HPDE6-E6E7 (cell line): ENCODE data around the gene GATB.
A peak's percentile ranks its signal among the peaks of the same experiment; 100 is the strongest.

Source experiments
- DNase-seq: peaks from one replicate; pipeline ENCODE4 v3.0.0; 2011; ENCODE audit warnings: missing footprints; ENCODE audit errors: extremely low spot score

The GATB gene

GRCh38 chr4:151675411-151675971, 85.3 kb downstream of the GATB start:
- no peak for DNase-seq

GRCh38 chr4:151674804-151675391, 85.9 kb downstream of the GATB start:
- peak; percentile 74 for DNase-seq

GRCh38 chr4:151673908-151674520, 86.8 kb downstream of the GATB start:
- DNase-seq, result no peak

- DNase-seq, result no peak
These were observed 87.8 kb downstream of the GATB start for GRCh38 chr4:151672996-151673395.

- no peak for DNase-seq
These were observed 89.2 kb downstream of the GATB start for GRCh38 chr4:151671541-151672059.

- no peak for DNase-seq
These were observed 90.0 kb downstream of the GATB start for GRCh38 chr4:151670843-151671242.

GRCh38 chr4:151669990-151670389, 90.8 kb downstream of the GATB start:
- no peak for DNase-seq

- no peak for DNase-seq
These were observed 92.0 kb downstream of the GATB start for GRCh38 chr4:151668689-151669402.

- no peak for DNase-seq
These were observed 93.1 kb downstream of the GATB start for GRCh38 chr4:151667666-151668065.

GRCh38 chr4:151667048-151667447, 93.8 kb downstream of the GATB start:
- DNase-seq, result no peak

GRCh38 chr4:151666501-151666900, 94.3 kb downstream of the GATB start:
- no peak for DNase-seq

GRCh38 chr4:151665785-151666127, 95.1 kb downstream of the GATB start:
- DNase-seq, result no peak

GRCh38 chr4:151665022-151665784, 95.6 kb downstream of the GATB start:
- no peak for DNase-seq

GRCh38 chr4:151664289-151664688, 96.5 kb downstream of the GATB start:
- no peak for DNase-seq

- DNase-seq, result no peak
These were observed 97.7 kb downstream of the GATB start for GRCh38 chr4:151663109-151663508.

- DNase-seq, result no peak
These were observed 98.9 kb downstream of the GATB start for GRCh38 chr4:151661873-151662272.

- DNase-seq, result no peak
These were observed 100.1 kb downstream of the GATB start for GRCh38 chr4:151660676-151661075.

GRCh38 chr4:151659601-151660364, 101.0 kb downstream of the GATB start:
- no peak for DNase-seq

- DNase-seq, result no peak
These were observed 101.7 kb downstream of the GATB start for GRCh38 chr4:151658959-151659600.

GRCh38 chr4:151657896-151658295, 102.9 kb downstream of the GATB start:
- no peak for DNase-seq

- DNase-seq, result no peak
These were observed 104.7 kb downstream of the GATB start for GRCh38 chr4:151656058-151656457.
